SK-N-SH (cell line): ENCODE results near the gene SCTR.

Experiments used
- CTCF ChIP-seq: fragments of 200-600 bp; sonication (generic); IDR thresholded peaks from 2 replicates; pipeline ENCODE4 v1.6.1; 2017; ENCODE audit warnings: antibody characterized with exemption, mild to moderate bottlenecking, moderate library complexity
- EP300 ChIP-seq, 2 experiments: IDR thresholded peaks; 2 replicates each; pipeline versions ENCODE4 v1.4.0 to v1.6.1; 2012; ENCODE audit warnings: borderline replicate concordance in 1 of 2, low read depth in 1 of 2, low read length in 1 of 2
- EZH2phosphoT487 ChIP-seq: fragments of 200-600 bp; sonication (generic); IDR thresholded peaks from 2 replicates; pipeline ENCODE4 v1.6.1; 2017; ENCODE audit warnings: low read depth, mixed run types, mild to moderate bottlenecking, antibody characterized with exemption, moderate library complexity, borderline replicate concordance
- FOXJ3 ChIP-seq: sonication (generic); formaldehyde crosslinking; IDR thresholded peaks from 2 replicates; pipeline ENCODE4 v1.5.1; 2020; ENCODE audit warnings: mild to moderate bottlenecking, missing genetic modification reagents
- FOXM1 ChIP-seq: IDR thresholded peaks from 2 replicates; pipeline ENCODE4 v1.4.0; 2012; ENCODE audit warnings: low read depth, mild to moderate bottlenecking
- NRF1 ChIP-seq: IDR thresholded peaks from 2 replicates; pipeline ENCODE4 v1.6.1; 2012; ENCODE audit warnings: low read depth, mild to moderate bottlenecking, low read length
- PBX3 ChIP-seq: IDR thresholded peaks from 2 replicates; pipeline ENCODE4; 2012
- POLR2AphosphoS5 ChIP-seq: IDR thresholded peaks from 2 replicates; pipeline ENCODE4 v1.6.1; 2012; ENCODE audit warnings: low read depth, low read length
- RAD21 ChIP-seq: IDR thresholded peaks from 2 replicates; pipeline ENCODE4 v1.6.1; 2012; ENCODE audit warnings: mild to moderate bottlenecking, low read length
- SIN3A ChIP-seq: IDR thresholded peaks from 2 replicates; pipeline ENCODE4 v1.6.1; 2012; ENCODE audit warnings: low read depth, mild to moderate bottlenecking, low read length, moderate library complexity, borderline replicate concordance
- TAF1 ChIP-seq: IDR thresholded peaks from 2 replicates; pipeline ENCODE4 v1.6.1; 2012; ENCODE audit warnings: low read depth, mild to moderate bottlenecking, low read length, moderate library complexity, borderline replicate concordance
- TCF12 ChIP-seq: IDR thresholded peaks from 2 replicates; pipeline ENCODE4 v1.4.0; 2012
- USF2 ChIP-seq: fragments of 150-350 bp; IDR thresholded peaks from 2 replicates; pipeline ENCODE4 v1.6.1; 2017; ENCODE audit warnings: antibody characterized with exemption, low read length, low read depth, borderline replicate concordance
- TF ChIP-seq, protein P1 (sequence below): IDR thresholded peaks from 2 replicates; pipeline ENCODE4 v1.4.0; 2012; ENCODE audit warnings: low read depth, borderline replicate concordance

DNA sequence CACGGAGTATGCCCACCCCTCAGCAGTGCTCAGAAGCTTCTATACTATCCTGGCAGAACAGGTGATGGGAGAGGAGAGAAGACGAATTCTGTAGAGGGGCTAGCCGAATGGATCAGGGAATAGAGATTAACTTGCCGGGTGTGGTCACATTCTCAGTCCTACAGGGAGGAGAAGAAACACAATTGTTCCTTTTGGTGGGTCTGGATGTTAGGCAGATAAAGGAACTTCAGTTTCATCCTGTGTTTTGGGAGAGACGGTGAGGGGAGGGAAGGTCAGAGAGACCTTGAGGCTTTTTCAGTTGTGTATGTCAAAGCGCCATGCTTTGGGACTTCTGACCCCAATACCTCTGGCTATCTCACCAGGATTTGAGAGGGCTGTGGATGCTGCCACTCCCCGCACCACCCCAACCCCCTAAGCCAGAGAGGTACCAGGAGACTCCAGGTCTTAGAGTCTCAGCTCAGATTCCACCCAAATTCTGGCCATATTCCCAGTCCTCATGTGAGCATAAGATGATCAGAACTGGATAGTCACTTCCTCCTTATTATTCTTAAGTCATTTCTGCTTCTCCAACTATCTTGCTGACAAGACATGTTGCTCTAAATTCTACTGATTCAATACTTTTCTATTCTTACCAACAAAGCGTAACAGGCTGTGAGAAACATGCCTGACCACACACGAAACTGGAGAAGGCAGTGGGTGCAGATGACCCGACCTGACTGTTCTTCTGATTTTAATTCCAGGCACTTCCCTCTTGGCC, 94.9 kb downstream of the SCTR start:
- TF ChIP-seq EP300 (IDR thresholded peaks at IDR 0.05; ENCODE audit: borderline replicate concordance in 1 of 2, low read depth in 1 of 2, low read length in 1 of 2): no peak
- TF ChIP-seq, protein P1, sequence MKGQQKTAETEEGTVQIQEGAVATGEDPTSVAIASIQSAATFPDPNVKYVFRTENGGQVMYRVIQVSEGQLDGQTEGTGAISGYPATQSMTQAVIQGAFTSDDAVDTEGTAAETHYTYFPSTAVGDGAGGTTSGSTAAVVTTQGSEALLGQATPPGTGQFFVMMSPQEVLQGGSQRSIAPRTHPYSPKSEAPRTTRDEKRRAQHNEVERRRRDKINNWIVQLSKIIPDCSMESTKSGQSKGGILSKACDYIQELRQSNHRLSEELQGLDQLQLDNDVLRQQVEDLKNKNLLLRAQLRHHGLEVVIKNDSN: no peak
- no peak for TF ChIP-seq CTCF
- no peak for TF ChIP-seq TAF1
- TF ChIP-seq TCF12: no peak
- TF ChIP-seq POLR2AphosphoS5: no peak
- no peak for TF ChIP-seq RAD21
- no peak for TF ChIP-seq FOXM1
- no peak for TF ChIP-seq FOXJ3 (CRISPR knock-in tag)
- no peak for TF ChIP-seq PBX3
- no peak for TF ChIP-seq NRF1
- no peak for TF ChIP-seq EZH2phosphoT487
- TF ChIP-seq SIN3A: no peak
- no peak for TF ChIP-seq USF2
